HepG2 (cell line): Measurements from ENCODE around the gene RER1. TPM values are rescaled to one million over a fixed set of nuclear protein-coding genes. Genes with fewer than 3 reads are reported as not detected.

Experiments
- ARHGAP35 ChIP-seq: sonication (generic); formaldehyde crosslinking; IDR thresholded peaks from 2 replicates; pipeline ENCODE4 v1.9.0; 2022; ENCODE audit warnings: mild to moderate bottlenecking, inconsistent platforms, moderate library complexity, missing genetic modification reagents, borderline replicate concordance
- BORCS8-MEF2B ChIP-seq: sonication (generic); formaldehyde crosslinking; IDR thresholded peaks from 2 replicates; pipeline ENCODE4 v1.8.0; 2022; ENCODE audit warnings: mild to moderate bottlenecking, missing genetic modification reagents
- BRCA1 ChIP-seq: sonication (generic); formaldehyde crosslinking; IDR thresholded peaks from 2 replicates; pipeline ENCODE4 v1.4.0; 2020; ENCODE audit warnings: missing genetic modification reagents
- GATAD2A ChIP-seq: IDR thresholded peaks from 2 replicates; pipeline ENCODE4 v1.6.1; 2016
- GMEB1 ChIP-seq: sonication (generic); formaldehyde crosslinking; IDR thresholded peaks from 2 replicates; pipeline ENCODE4 v1.5.1; 2020; ENCODE audit warnings: missing genetic modification reagents, mild to moderate bottlenecking, borderline replicate concordance
- GTF3A ChIP-seq: sonication (generic); formaldehyde crosslinking; conservative IDR thresholded peaks from 2 replicates; pipeline ENCODE4 v1.4.0; 2020; ENCODE audit warnings: mild to moderate bottlenecking, missing genetic modification reagents
- IKZF5 ChIP-seq: IDR thresholded peaks from 2 replicates; pipeline ENCODE4 v1.6.1; 2018; ENCODE audit warnings: missing genetic modification reagents, mild to moderate bottlenecking, missing compliant biosample characterization
- JUND ChIP-seq: sonication (generic); formaldehyde crosslinking; IDR thresholded peaks from 2 replicates; pipeline ENCODE4 v1.8.0; 2022; ENCODE audit warnings: mild to moderate bottlenecking, missing genetic modification reagents
- MZF1 ChIP-seq: sonication (generic); formaldehyde crosslinking; IDR thresholded peaks from 2 replicates; pipeline ENCODE4 v1.8.1; 2023; ENCODE audit warnings: mild to moderate bottlenecking, missing genetic modification reagents, borderline replicate concordance
- NFYB ChIP-seq: sonication (generic); formaldehyde crosslinking; IDR thresholded peaks from 2 replicates; pipeline ENCODE4 v1.4.0; 2020; ENCODE audit warnings: missing genetic modification reagents
- SMAD1 ChIP-seq: sonication (generic); formaldehyde crosslinking; IDR thresholded peaks from 2 replicates; pipeline ENCODE4 v1.4.0; 2020; ENCODE audit warnings: missing genetic modification reagents, low read depth, mild to moderate bottlenecking, borderline replicate concordance
- SRY ChIP-seq: sonication (generic); formaldehyde crosslinking; IDR thresholded peaks from 2 replicates; pipeline ENCODE4 v1.8.0; 2022; ENCODE audit warnings: mild to moderate bottlenecking, missing genetic modification reagents
- ZBTB21 ChIP-seq: sonication (generic); formaldehyde crosslinking; IDR thresholded peaks from 2 replicates; pipeline ENCODE4 v1.4.0; 2020; ENCODE audit warnings: missing genetic modification reagents
- ZNF253 ChIP-seq: sonication (generic); formaldehyde crosslinking; IDR thresholded peaks from 2 replicates; pipeline ENCODE4 v1.8.0; 2022; ENCODE audit warnings: mild to moderate bottlenecking, missing genetic modification reagents, borderline replicate concordance
- ZNF256 ChIP-seq: sonication (generic); formaldehyde crosslinking; conservative IDR thresholded peaks from 2 replicates; pipeline ENCODE4 v1.4.0; 2020; ENCODE audit warnings: missing genetic modification reagents
- ZNF563 ChIP-seq: sonication (generic); formaldehyde crosslinking; IDR thresholded peaks from 2 replicates; pipeline ENCODE4 v1.8.0; 2022; ENCODE audit warnings: mild to moderate bottlenecking, moderate library complexity, missing genetic modification reagents
- ZNF576 ChIP-seq: sonication (generic); formaldehyde crosslinking; IDR thresholded peaks from 2 replicates; pipeline ENCODE4 v1.4.0; 2020; ENCODE audit warnings: mild to moderate bottlenecking, missing genetic modification reagents
- ZNF598 ChIP-seq: sonication (generic); formaldehyde crosslinking; IDR thresholded peaks from 2 replicates; pipeline ENCODE4 v1.5.1; 2020; ENCODE audit warnings: mild to moderate bottlenecking, missing genetic modification reagents, borderline replicate concordance
- polyA plus RNA-seq, 8 experiments: library from polyadenylated mRNA; depleted of rRNA in 3 of 8; stranded (reverse) in 7 of 8; unstranded in 1 of 8; fragments of >200 nt; fragmentation: Illumina TruSeq in 4 of 8; extraction: Trizol in 4 of 8; gene quantifications; 2 replicates each; pipeline versions ENCODE4 v1.2.1 to v1.2.3, GENCODE V29; 2011 to 2016; ENCODE audit warnings: low read depth in 4 of 8, missing spikeins in 1 of 8, mixed read lengths in 1 of 8; ENCODE audit not compliant: insufficient read depth in 1 of 8
- total RNA-seq, 5 experiments: library from RNA; depleted of rRNA; stranded (reverse); fragments of >200 nt; fragmentation: Illumina TruSeq; extraction: Trizol; gene quantifications; 2 replicates each; pipeline ENCODE4 v1.2.3, GENCODE V29; 2016; ENCODE audit warnings: low read depth in 1 of 5
- TF ChIP-seq, protein P1 (sequence below): sonication (generic); formaldehyde crosslinking; IDR thresholded peaks from 2 replicates; pipeline ENCODE4 v1.4.0; 2020; ENCODE audit warnings: missing genetic modification reagents
- TF ChIP-seq, protein P2 (sequence below): sonication (generic); formaldehyde crosslinking; IDR thresholded peaks from 2 replicates; pipeline ENCODE4 v1.4.0; 2020; ENCODE audit warnings: missing genetic modification reagents
- TF ChIP-seq, protein P3 (sequence below): sonication (generic); formaldehyde crosslinking; IDR thresholded peaks from 2 replicates; pipeline ENCODE4 v1.4.0; 2020; ENCODE audit warnings: mild to moderate bottlenecking, missing genetic modification reagents

Gene RER1
- total and polyA plus RNA-seq, 2 of the 13 experiments (the other 11 are each of a cell fraction or from before 2014, with no cell fraction given): 128 to 164 TPM

GRCh38 chr1:2412773-2413494, 21.3 kb downstream of the RER1 start (continued):
- TF ChIP-seq, protein P1, sequence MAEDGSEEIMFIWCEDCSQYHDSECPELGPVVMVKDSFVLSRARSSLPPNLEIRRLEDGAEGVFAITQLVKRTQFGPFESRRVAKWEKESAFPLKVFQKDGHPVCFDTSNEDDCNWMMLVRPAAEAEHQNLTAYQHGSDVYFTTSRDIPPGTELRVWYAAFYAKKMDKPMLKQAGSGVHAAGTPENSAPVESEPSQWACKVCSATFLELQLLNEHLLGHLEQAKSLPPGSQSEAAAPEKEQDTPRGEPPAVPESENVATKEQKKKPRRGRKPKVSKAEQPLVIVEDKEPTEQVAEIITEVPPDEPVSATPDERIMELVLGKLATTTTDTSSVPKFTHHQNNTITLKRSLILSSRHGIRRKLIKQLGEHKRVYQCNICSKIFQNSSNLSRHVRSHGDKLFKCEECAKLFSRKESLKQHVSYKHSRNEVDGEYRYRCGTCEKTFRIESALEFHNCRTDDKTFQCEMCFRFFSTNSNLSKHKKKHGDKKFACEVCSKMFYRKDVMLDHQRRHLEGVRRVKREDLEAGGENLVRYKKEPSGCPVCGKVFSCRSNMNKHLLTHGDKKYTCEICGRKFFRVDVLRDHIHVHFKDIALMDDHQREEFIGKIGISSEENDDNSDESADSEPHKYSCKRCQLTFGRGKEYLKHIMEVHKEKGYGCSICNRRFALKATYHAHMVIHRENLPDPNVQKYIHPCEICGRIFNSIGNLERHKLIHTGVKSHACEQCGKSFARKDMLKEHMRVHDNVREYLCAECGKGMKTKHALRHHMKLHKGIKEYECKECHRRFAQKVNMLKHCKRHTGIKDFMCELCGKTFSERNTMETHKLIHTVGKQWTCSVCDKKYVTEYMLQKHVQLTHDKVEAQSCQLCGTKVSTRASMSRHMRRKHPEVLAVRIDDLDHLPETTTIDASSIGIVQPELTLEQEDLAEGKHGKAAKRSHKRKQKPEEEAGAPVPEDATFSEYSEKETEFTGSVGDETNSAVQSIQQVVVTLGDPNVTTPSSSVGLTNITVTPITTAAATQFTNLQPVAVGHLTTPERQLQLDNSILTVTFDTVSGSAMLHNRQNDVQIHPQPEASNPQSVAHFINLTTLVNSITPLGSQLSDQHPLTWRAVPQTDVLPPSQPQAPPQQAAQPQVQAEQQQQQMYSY: peak; percentile 20; the same call in 1 of the 2 replicates
- TF ChIP-seq, protein P2, sequence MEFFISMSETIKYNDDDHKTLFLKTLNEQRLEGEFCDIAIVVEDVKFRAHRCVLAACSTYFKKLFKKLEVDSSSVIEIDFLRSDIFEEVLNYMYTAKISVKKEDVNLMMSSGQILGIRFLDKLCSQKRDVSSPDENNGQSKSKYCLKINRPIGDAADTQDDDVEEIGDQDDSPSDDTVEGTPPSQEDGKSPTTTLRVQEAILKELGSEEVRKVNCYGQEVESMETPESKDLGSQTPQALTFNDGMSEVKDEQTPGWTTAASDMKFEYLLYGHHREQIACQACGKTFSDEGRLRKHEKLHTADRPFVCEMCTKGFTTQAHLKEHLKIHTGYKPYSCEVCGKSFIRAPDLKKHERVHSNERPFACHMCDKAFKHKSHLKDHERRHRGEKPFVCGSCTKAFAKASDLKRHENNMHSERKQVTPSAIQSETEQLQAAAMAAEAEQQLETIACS (CRISPR knock-in tag): no peak; the same call in 1 of the 2 replicates
- TF ChIP-seq ZBTB21 (CRISPR knock-in tag): no peak
- no peak for TF ChIP-seq ZNF253 (CRISPR knock-in tag)
- 0 out of 2 replicates have a peak, but pooled peaks have one; percentile 18 for TF ChIP-seq ZNF256
- TF ChIP-seq, protein P3, sequence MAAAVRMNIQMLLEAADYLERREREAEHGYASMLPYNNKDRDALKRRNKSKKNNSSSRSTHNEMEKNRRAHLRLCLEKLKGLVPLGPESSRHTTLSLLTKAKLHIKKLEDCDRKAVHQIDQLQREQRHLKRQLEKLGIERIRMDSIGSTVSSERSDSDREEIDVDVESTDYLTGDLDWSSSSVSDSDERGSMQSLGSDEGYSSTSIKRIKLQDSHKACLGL (CRISPR knock-in tag): peak; percentile 75; the same call in 1 of the 2 replicates
- TF ChIP-seq ZNF598 (CRISPR knock-in tag): 0 out of 2 replicates have a peak, but pooled peaks have one; percentile 15
- TF ChIP-seq IKZF5: no peak
- no peak for TF ChIP-seq SMAD1
- TF ChIP-seq GMEB1 (CRISPR knock-in tag): no peak
- TF ChIP-seq MZF1 (CRISPR knock-in tag): no peak
- TF ChIP-seq BORCS8-MEF2B (CRISPR knock-in tag): peak; percentile 38
- peak; percentile 26; the same call in 1 of the 2 replicates for TF ChIP-seq ARHGAP35 (CRISPR knock-in tag)
- no peak; the same call in 1 of the 2 replicates for TF ChIP-seq BRCA1 (CRISPR knock-in tag)
- TF ChIP-seq JUND (CRISPR knock-in tag): no peak
- TF ChIP-seq ZNF563: no peak; the same call in none of the 2 replicates
- no peak for TF ChIP-seq ZNF576
- TF ChIP-seq GTF3A: no peak
- TF ChIP-seq GATAD2A (CRISPR knock-in tag): no peak
- TF ChIP-seq NFYB (CRISPR knock-in tag): peak; percentile 43
- TF ChIP-seq SRY (CRISPR knock-in tag): peak; percentile 93
